T-helper 17 cell (primary cell): ENCODE measurements around the gene HTR5A. TPM values are rescaled to one million over a fixed set of nuclear protein-coding genes. Genes with fewer than 3 reads are reported as not detected.

Source experiments
- ATAC-seq: fragments of 150-1000 bp; cut with Tn5 transposase; 2 replicates; pipeline ENCODE4 v1.10.0; 2021; ENCODE audit warnings: mild to moderate bottlenecking, moderate library complexity
- DNase-seq, 3 donors: peaks; one replicate each; pipeline versions ENCODE4 v3.0.0 to v3.0.0-alpha.2; 2020 to 2021
- H3K9me3 ChIP-seq: one replicate; pipeline ENCODE4 v1.7.0; 2013; ENCODE audit warnings: low read length, mild to moderate bottlenecking; ENCODE audit not compliant: control insufficient read depth, poor library complexity, severe bottlenecking
- H3K27ac Mint-ChIP-seq: one replicate; pipeline ENCODE4 v1.8.0; 2022; ENCODE audit warnings: mild to moderate bottlenecking, moderate library complexity, mixed read lengths
- H3K27me3 Mint-ChIP-seq: one replicate; pipeline ENCODE4 v1.8.0; 2022; ENCODE audit warnings: mixed read lengths
- H3K36me3 Mint-ChIP-seq: one replicate; pipeline ENCODE4 v1.8.0; 2022; ENCODE audit warnings: low read depth, mixed read lengths
- H3K4me1 Mint-ChIP-seq: one replicate; pipeline ENCODE4 v1.8.0; 2022; ENCODE audit warnings: mild to moderate bottlenecking, mixed read lengths
- H3K4me3 Mint-ChIP-seq: one replicate; pipeline ENCODE4 v1.8.0; 2022; ENCODE audit warnings: mild to moderate bottlenecking, moderate library complexity, mixed read lengths
- total RNA-seq, 4 donors: library from RNA in 2 of 4; stranded (reverse) in 2 of 4; gene quantifications; one replicate each; pipeline ENCODE4 v1.2.3 and lab custom pipeline; 2022 to 2026

Gene HTR5A
- total RNA-seq, 2 donors from 2014 or later, result not detected

- no peaks in the 10 kb centered on the region for H3K36me3 Mint-ChIP-seq
- ATAC-seq, result no peak
- H3K27me3 Mint-ChIP-seq, result peaks cover 58% of the 10 kb centered on the region
- no peak overlapping the region for H3K27ac Mint-ChIP-seq
- no peak overlapping the region for H3K4me3 Mint-ChIP-seq
- no peaks in the 10 kb centered on the region for H3K4me1 Mint-ChIP-seq
- no peak for DNase-seq
- H3K9me3 ChIP-seq, result no peaks in the 10 kb centered on the region
These were observed 10.4 kb upstream of the HTR5A start for GRCh38 chr7:155059703-155060102.

- Mint-ChIP-seq H3K4me1 (no peaks in the 10 kb centered on the region), H3K27me3 (peaks cover 67% of the 10 kb centered on the region), H3K4me3 (no peak overlapping the region), H3K36me3 (no peaks in the 10 kb centered on the region), H3K27ac (no peak overlapping the region)
- no peak for DNase-seq
- no peaks in the 10 kb centered on the region for H3K9me3 ChIP-seq
- ATAC-seq, result no peak
These were observed 7.7 kb upstream of the HTR5A start for GRCh38 chr7:155062411-155062810.

- peaks cover 58% of the 10 kb centered on the region for H3K27me3 Mint-ChIP-seq
- ATAC-seq, result no peak
- H3K27ac Mint-ChIP-seq, result no peak overlapping the region
These were observed 5.9 kb upstream of the HTR5A start for GRCh38 chr7:155064186-155064585.

GRCh38 chr7:155066417-155066950 is 3.6 kb upstream of the HTR5A start:
- Mint-ChIP-seq H3K36me3 (no peaks in the 10 kb centered on the region), H3K27me3 (peaks cover 44% of the 10 kb centered on the region), H3K27ac (no peak overlapping the region), H3K4me3 (no peak overlapping the region), H3K4me1 (no peaks in the 10 kb centered on the region)
- DNase-seq, result no peak
- H3K9me3 ChIP-seq, result no peaks in the 10 kb centered on the region
- no peak for ATAC-seq

More at GRCh38 chr7:155064186-155064585, 5.9 kb upstream of the HTR5A start:
- no peak for DNase-seq
- Mint-ChIP-seq H3K4me1 (no peaks in the 10 kb centered on the region), H3K36me3 (no peaks in the 10 kb centered on the region), H3K4me3 (no peak overlapping the region)
- no peaks in the 10 kb centered on the region for H3K9me3 ChIP-seq

GRCh38 chr7:155071121-155071651 is 1.1 kb downstream of the HTR5A start:
- no peak overlapping the region for H3K27ac Mint-ChIP-seq
- H3K9me3 ChIP-seq, result no peaks in the 10 kb centered on the region
- no peaks in the 10 kb centered on the region for H3K36me3 Mint-ChIP-seq
- ATAC-seq, result no peak
- H3K4me3 Mint-ChIP-seq, result no peak overlapping the region
- peaks cover 39% of the 10 kb centered on the region for H3K27me3 Mint-ChIP-seq
- no peak for DNase-seq
- no peaks in the 10 kb centered on the region for H3K4me1 Mint-ChIP-seq

- Mint-ChIP-seq H3K27ac (no peak overlapping the region), H3K4me1 (no peaks in the 10 kb centered on the region), H3K36me3 (no peaks in the 10 kb centered on the region), H3K27me3 (peaks cover 39% of the 10 kb centered on the region), H3K4me3 (no peak overlapping the region)
- H3K9me3 ChIP-seq, result no peaks in the 10 kb centered on the region
- ATAC-seq, result no peak
- no peak for DNase-seq
These were observed 1.9 kb downstream of the HTR5A start for GRCh38 chr7:155071916-155072571.

- ATAC-seq (no peak), DNase-seq (no peak)
- Mint-ChIP-seq H3K27me3 (peaks cover 32% of the 10 kb centered on the region), H3K4me3 (no peak overlapping the region), H3K27ac (no peak overlapping the region), H3K4me1 (no peaks in the 10 kb centered on the region), H3K36me3 (no peaks in the 10 kb centered on the region)
- H3K9me3 ChIP-seq, result no peaks in the 10 kb centered on the region
These were observed 3.8 kb downstream of the HTR5A start for GRCh38 chr7:155073922-155074321.

- Mint-ChIP-seq H3K4me3 (no peak overlapping the region), H3K27ac (no peak overlapping the region), H3K36me3 (no peaks in the 10 kb centered on the region), H3K4me1 (no peaks in the 10 kb centered on the region), H3K27me3 (peaks cover 66% of the 10 kb centered on the region)
- no peaks in the 10 kb centered on the region for H3K9me3 ChIP-seq
- DNase-seq (no peak), ATAC-seq (no peak)
These were observed 13.9 kb downstream of the HTR5A start for GRCh38 chr7:155084021-155084420.

- no peak overlapping the region for H3K27ac Mint-ChIP-seq
- H3K4me1 Mint-ChIP-seq, result no peaks in the 10 kb centered on the region
- H3K27me3 Mint-ChIP-seq, result peaks cover 66% of the 10 kb centered on the region
- ATAC-seq (no peak), DNase-seq (no peak)
- H3K36me3 Mint-ChIP-seq, result no peaks in the 10 kb centered on the region
- no peak overlapping the region for H3K4me3 Mint-ChIP-seq
- H3K9me3 ChIP-seq, result no peaks in the 10 kb centered on the region
These were observed 14.8 kb downstream of the HTR5A start for GRCh38 chr7:155084969-155085368.

- Mint-ChIP-seq H3K36me3 (no peaks in the 10 kb centered on the region), H3K4me3 (no peak overlapping the region), H3K27ac (no peak overlapping the region), H3K4me1 (no peaks in the 10 kb centered on the region), H3K27me3 (peaks cover 23% of the 10 kb centered on the region)
- H3K9me3 ChIP-seq, result no peaks in the 10 kb centered on the region
- DNase-seq (no peak), ATAC-seq (no peak)
These were observed 20.6 kb downstream of the HTR5A start for GRCh38 chr7:155090684-155091083.

- Mint-ChIP-seq H3K27me3 (peaks cover 13% of the 10 kb centered on the region), H3K36me3 (no peaks in the 10 kb centered on the region), H3K4me3 (no peak overlapping the region), H3K4me1 (no peaks in the 10 kb centered on the region), H3K27ac (no peak overlapping the region)
- ATAC-seq, result no peak
- no peaks in the 10 kb centered on the region for H3K9me3 ChIP-seq
- DNase-seq, result no peak
These were observed 23.5 kb downstream of the HTR5A start for GRCh38 chr7:155093596-155093995.

- H3K9me3 ChIP-seq, result no peaks in the 10 kb centered on the region
- no peaks in the 10 kb centered on the region for H3K4me1 Mint-ChIP-seq
- no peak overlapping the region for H3K27ac Mint-ChIP-seq
- H3K27me3 Mint-ChIP-seq, result peaks cover 11% of the 10 kb centered on the region
- ATAC-seq, result no peak
- DNase-seq, result no peak
- no peaks in the 10 kb centered on the region for H3K36me3 Mint-ChIP-seq
- H3K4me3 Mint-ChIP-seq, result no peak overlapping the region
These were observed 24.6 kb downstream of the HTR5A start for GRCh38 chr7:155094636-155095135.

GRCh38 chr7:155097338-155097737 is 27.2 kb downstream of the HTR5A start:
- DNase-seq, result no peak
- H3K27ac Mint-ChIP-seq, result no peak overlapping the region
- no peak for ATAC-seq
- H3K9me3 ChIP-seq, result no peaks in the 10 kb centered on the region
- H3K36me3 Mint-ChIP-seq, result no peaks in the 10 kb centered on the region
- no peaks in the 10 kb centered on the region for H3K4me1 Mint-ChIP-seq
- H3K4me3 Mint-ChIP-seq, result no peak overlapping the region
- H3K27me3 Mint-ChIP-seq, result peaks cover 30% of the 10 kb centered on the region

- Mint-ChIP-seq H3K27me3 (peaks cover 37% of the 10 kb centered on the region), H3K4me1 (no peaks in the 10 kb centered on the region), H3K36me3 (no peaks in the 10 kb centered on the region), H3K27ac (no peak overlapping the region), H3K4me3 (no peak overlapping the region)
- ATAC-seq, result no peak
- H3K9me3 ChIP-seq, result no peaks in the 10 kb centered on the region
- no peak for DNase-seq
These were observed 33.7 kb downstream of the HTR5A start for GRCh38 chr7:155103839-155104238.
